HG03139 (cell line): ENCODE data around the gene ASH1L.
"Not testable (repeated sequence)": the region's sequence is repeated elsewhere in the genome, so short reads cannot be mapped to it uniquely, and the experiment has no call there.

Experiments
- ATAC-seq: cut with Tn5 transposase; IDR thresholded peaks from one replicate; pipeline ENCODE4 v1.9.1; 2021; ENCODE audit not compliant: unreplicated experiment

Gene ASH1L

GRCh38 chr1:155313261-155313660 lies 249.3 kb downstream of the ASH1L start:
- ATAC-seq = no peak

- ATAC-seq = no peak
These were observed 253.1 kb downstream of the ASH1L start for GRCh38 chr1:155309423-155310021.

GRCh38 chr1:155308493-155309422 lies 253.8 kb downstream of the ASH1L start, which contains the start of gene FDPS:
Gene FDPS, plus strand, starts transcription at chr1:155308866. Its CDS starts 924 bp downstream, at chr1:155309790.
- ATAC-seq = peak; percentile 91

- ATAC-seq = no peak
These were observed 255.3 kb downstream of the ASH1L start for GRCh38 chr1:155307247-155307740.

- ATAC-seq = no peak
These were observed 256.7 kb downstream of the ASH1L start for GRCh38 chr1:155305881-155306391.

GRCh38 chr1:155304558-155305063 lies 258.0 kb downstream of the ASH1L start:
- no peak for ATAC-seq

GRCh38 chr1:155301342-155301841 lies 261.2 kb downstream of the ASH1L start, which contains the start of gene PKLR:
Gene PKLR, minus strand, starts transcription at chr1:155301438. Its CDS starts 43 bp downstream, at chr1:155301395.
- ATAC-seq = no peak

- no peak for ATAC-seq
These were observed 261.9 kb downstream of the ASH1L start for GRCh38 chr1:155300553-155301329.

GRCh38 chr1:155300024-155300423 lies 262.6 kb downstream of the ASH1L start:
- no peak for ATAC-seq

- no peak for ATAC-seq
These were observed 265.2 kb downstream of the ASH1L start for GRCh38 chr1:155297384-155297783.

- ATAC-seq = no peak
These were observed 265.9 kb downstream of the ASH1L start for GRCh38 chr1:155296661-155297060.

- ATAC-seq = no peak
These were observed 266.7 kb downstream of the ASH1L start for GRCh38 chr1:155295942-155296267.

- no peak for ATAC-seq
These were observed 267.2 kb downstream of the ASH1L start for GRCh38 chr1:155295183-155295941.

GRCh38 chr1:155294520-155295182 lies 268.0 kb downstream of the ASH1L start:
- no peak for ATAC-seq

GRCh38 chr1:155293086-155293749 lies 269.4 kb downstream of the ASH1L start:
- ATAC-seq = no peak

- ATAC-seq = not testable (repeated sequence)
These were observed 271.6 kb downstream of the ASH1L start for GRCh38 chr1:155291006-155291405.

- ATAC-seq = no peak
These were observed 274.5 kb downstream of the ASH1L start for GRCh38 chr1:155287987-155288543.

GRCh38 chr1:155286544-155286943 lies 276.1 kb downstream of the ASH1L start:
- ATAC-seq = no peak
